OCI-LY7 (cell line): Measurements from ENCODE around the gene NPHS1. TPM values are rescaled to one million over a fixed set of nuclear protein-coding genes. Genes with fewer than 3 reads are reported as not detected.

ENCODE experiments used
- BruUV-seq: library from RNA; stranded (reverse); fragments of 400-500 nt; replicated peaks from 2 replicates; lab custom pipeline; 2021; lab: Mats Ljungman, UMichigan
- CTCF ChIA-PET: fragments of 300-600 bp; sonication (Branson Sonifier 250); formaldehyde crosslinking; loops from one replicate; lab custom pipeline; 2022; ENCODE audit warnings: antibody characterized with exemption; ENCODE audit not compliant: unreplicated experiment; lab: Charles Lee
- POLR2A ChIA-PET: fragments of 300-600 bp; sonication (Branson Sonifier 250); formaldehyde crosslinking; loops from one replicate; lab custom pipeline; 2022; ENCODE audit warnings: antibody characterized with exemption; lab: Charles Lee
- DNase-seq: peaks from one replicate; pipeline ENCODE4 v3.0.0-alpha.2; 2015; ENCODE audit warnings: low spot score
- H2AFZ ChIP-seq: fragments of 200-600 bp; sonication (generic), shearing (Covaris generic); 2 replicates; pipeline ENCODE4 v1.6.1; 2014; ENCODE audit warnings: mild to moderate bottlenecking, antibody characterized with exemption, low read length, moderate library complexity
- H3K27ac ChIP-seq: fragments of 200-600 bp; sonication (generic); 2 replicates; pipeline ENCODE4 v1.5.1; 2014; ENCODE audit warnings: mixed run types, low read depth, mild to moderate bottlenecking, moderate library complexity, low read length, inconsistent platforms; ENCODE audit not compliant: poor library complexity, severe bottlenecking
- H3K36me3 ChIP-seq: fragments of 200-600 bp; sonication (generic); 2 replicates; pipeline ENCODE4 v1.6.1; 2014; ENCODE audit warnings: mild to moderate bottlenecking, antibody characterized with exemption, low read length, moderate library complexity, mixed read lengths; ENCODE audit not compliant: insufficient read depth
- H3K4me1 ChIP-seq: fragments of 200-600 bp; sonication (generic); 2 replicates; pipeline ENCODE4 v1.5.1; 2014; ENCODE audit warnings: mild to moderate bottlenecking, low read length; ENCODE audit not compliant: insufficient read depth, poor library complexity, severe bottlenecking
- H3K4me2 ChIP-seq: fragments of 200-600 bp; sonication (generic); 2 replicates; pipeline ENCODE4 v1.6.1; 2014; ENCODE audit warnings: mild to moderate bottlenecking, low read length
- H3K4me3 ChIP-seq: fragments of 200-600 bp; sonication (generic); 2 replicates; pipeline ENCODE4 v1.5.1; 2014; ENCODE audit warnings: mild to moderate bottlenecking, low read depth, low read length; ENCODE audit not compliant: poor library complexity, severe bottlenecking
- H3K79me2 ChIP-seq: fragments of 200-600 bp; sonication (generic); 2 replicates; pipeline ENCODE4 v1.6.1; 2016; ENCODE audit warnings: low read depth, mild to moderate bottlenecking, low read length, moderate library complexity, mixed read lengths; ENCODE audit not compliant: insufficient read depth
- H3K9me2 ChIP-seq: fragments of 200-600 bp; sonication (generic); 2 replicates; pipeline ENCODE4 v1.6.1; 2016; ENCODE audit warnings: mild to moderate bottlenecking, low read length, mixed read lengths; ENCODE audit not compliant: insufficient read depth
- H3K9me3 ChIP-seq: fragments of 200-600 bp; sonication (generic); 2 replicates; pipeline ENCODE4 v1.6.1; 2014; ENCODE audit warnings: mild to moderate bottlenecking, mixed run types, low read length, mixed read lengths
- H4K20me1 ChIP-seq: fragments of 200-600 bp; sonication (generic); 2 replicates; pipeline ENCODE4 v1.6.1; 2014; ENCODE audit warnings: mild to moderate bottlenecking, antibody characterized with exemption, low read length, moderate library complexity, mixed read lengths; ENCODE audit not compliant: insufficient read depth
- EZH2phosphoT487 ChIP-seq: fragments of 200-600 bp; sonication (generic); IDR thresholded peaks from 2 replicates; pipeline ENCODE4 v1.6.1; 2018; ENCODE audit warnings: low read depth, borderline replicate concordance, mild to moderate bottlenecking, mixed run types, antibody characterized with exemption, low read length, moderate library complexity, mixed read lengths
- intact Hi-C: fragments of 100-400 bp; cut with micrococcal nuclease; formaldehyde crosslinking; loops from one replicate; pipeline ENCODE4 v1.10.0; 2022; ENCODE audit not compliant: unreplicated experiment
- total RNA-seq, 2 experiments: library from RNA; depleted of rRNA in 1 of 2; stranded (reverse); fragments of >200 nt in 1 of 2; shearing (Covaris generic) in 1 of 2; gene quantifications; 2 replicates each; pipeline ENCODE4 v1.2.3, GENCODE V29; 2014 to 2022
- TF ChIP-seq, protein P1 (sequence below): fragments of 200-600 bp; sonication (generic); conservative IDR thresholded peaks from 2 replicates; pipeline ENCODE4 v1.5.1; 2014; ENCODE audit warnings: mild to moderate bottlenecking, antibody characterized with exemption, low read length, moderate library complexity, mixed read lengths

NPHS1 gene
- total RNA-seq, 2 experiments from 2014 or later, result not detected

- intact Hi-C loops, result loop anchor here (1.0 kb wide), 1 partner anchor 98 kb away; no protein-coding TSS in a partner anchor
- Histone ChIP-seq H3K9me3 (no peaks in the 10 kb centered on the region), H2AFZ (no peak overlapping the region), H3K27ac (no peak overlapping the region), H3K36me3 (no peaks in the 10 kb centered on the region), H3K9me2 (no peaks in the 10 kb centered on the region), H3K4me2 (no peak overlapping the region), H3K4me3 (no peak overlapping the region), H4K20me1 (no peaks in the 10 kb centered on the region), H3K79me2 (no peaks in the 10 kb centered on the region), H3K4me1 (no peaks in the 10 kb centered on the region)
- DNase-seq, result peak; percentile 56
- CTCF ChIA-PET, result no interaction called here
- no peak for TF ChIP-seq EZH2phosphoT487
- TF ChIP-seq, protein P1, sequence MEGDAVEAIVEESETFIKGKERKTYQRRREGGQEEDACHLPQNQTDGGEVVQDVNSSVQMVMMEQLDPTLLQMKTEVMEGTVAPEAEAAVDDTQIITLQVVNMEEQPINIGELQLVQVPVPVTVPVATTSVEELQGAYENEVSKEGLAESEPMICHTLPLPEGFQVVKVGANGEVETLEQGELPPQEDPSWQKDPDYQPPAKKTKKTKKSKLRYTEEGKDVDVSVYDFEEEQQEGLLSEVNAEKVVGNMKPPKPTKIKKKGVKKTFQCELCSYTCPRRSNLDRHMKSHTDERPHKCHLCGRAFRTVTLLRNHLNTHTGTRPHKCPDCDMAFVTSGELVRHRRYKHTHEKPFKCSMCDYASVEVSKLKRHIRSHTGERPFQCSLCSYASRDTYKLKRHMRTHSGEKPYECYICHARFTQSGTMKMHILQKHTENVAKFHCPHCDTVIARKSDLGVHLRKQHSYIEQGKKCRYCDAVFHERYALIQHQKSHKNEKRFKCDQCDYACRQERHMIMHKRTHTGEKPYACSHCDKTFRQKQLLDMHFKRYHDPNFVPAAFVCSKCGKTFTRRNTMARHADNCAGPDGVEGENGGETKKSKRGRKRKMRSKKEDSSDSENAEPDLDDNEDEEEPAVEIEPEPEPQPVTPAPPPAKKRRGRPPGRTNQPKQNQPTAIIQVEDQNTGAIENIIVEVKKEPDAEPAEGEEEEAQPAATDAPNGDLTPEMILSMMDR, result peak; percentile 66; the same call in 1 of the 2 replicates
- POLR2A ChIA-PET, result no interaction called here
- BruUV-seq, result no TSS peak
Observed at GRCh38 chr19:35790981-35791813, 61.1 kb downstream of the NPHS1 start.

DNA sequence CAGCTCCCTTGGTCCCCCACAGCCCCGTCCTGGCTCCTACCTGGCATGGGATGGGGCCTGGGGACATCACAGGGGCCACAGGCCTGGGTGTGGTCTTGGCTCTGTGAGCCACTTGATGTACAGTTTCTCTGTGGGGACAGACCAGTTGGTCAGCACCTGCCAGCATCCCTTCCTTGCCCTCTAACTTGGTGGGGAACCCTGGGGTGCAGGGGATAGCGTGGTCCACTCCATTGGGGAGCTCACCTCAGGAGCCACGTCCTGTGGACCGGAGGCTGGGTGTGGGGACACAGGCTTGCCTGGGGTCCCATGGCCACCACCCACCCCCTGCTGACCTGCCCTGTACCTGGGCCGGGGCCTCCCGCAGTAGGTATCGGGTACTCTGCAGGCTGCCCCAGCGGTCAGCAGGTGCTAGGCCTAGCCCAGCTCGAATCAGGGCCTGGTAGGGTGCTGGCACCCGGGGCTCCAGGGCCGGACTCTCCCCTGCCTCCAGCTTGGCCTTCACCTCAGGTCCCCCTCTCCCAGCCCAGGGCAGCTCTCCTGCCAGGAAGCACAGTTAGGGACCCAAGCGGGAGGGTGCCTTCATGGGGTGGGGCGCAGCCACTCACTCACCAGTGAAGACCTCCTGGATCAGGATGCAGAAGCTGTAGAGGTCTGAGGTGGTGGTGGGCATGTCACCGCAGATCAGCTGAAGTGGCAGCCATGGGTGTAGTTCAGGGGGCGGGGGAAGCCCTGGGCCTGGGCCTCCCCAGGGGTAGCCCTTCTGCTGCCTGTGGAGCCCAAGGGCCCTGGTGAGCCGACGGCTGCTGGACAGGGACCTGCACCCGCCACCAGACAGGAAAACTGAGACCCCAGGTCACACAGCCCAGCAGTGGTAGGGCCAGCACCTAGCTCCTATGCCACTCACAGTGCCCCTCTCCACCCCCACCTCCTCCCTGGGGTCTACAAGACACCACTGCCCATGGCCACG is 62.0 kb downstream of the NPHS1 start:
- no peak overlapping the region for H3K4me2 ChIP-seq
- POLR2A ChIA-PET, result interaction anchor here (0.6 to 1.0 kb wide), 2 partner anchors 46 to 83 kb away, joined by 3 to 4 read pairs; no protein-coding TSS in a partner anchor
- BruUV-seq, result no TSS peak

More for the DNA sequence above, 62.0 kb downstream of the NPHS1 start:
- no peaks in the 10 kb centered on the region for H3K9me3 ChIP-seq
- H3K79me2 ChIP-seq, result no peaks in the 10 kb centered on the region
- no peak for TF ChIP-seq EZH2phosphoT487
- TF ChIP-seq, protein P1, result no peak
- no peaks in the 10 kb centered on the region for H3K36me3 ChIP-seq
- H3K4me3 ChIP-seq, result no peak overlapping the region
- no peak overlapping the region for H2AFZ ChIP-seq
- no peak overlapping the region for H3K27ac ChIP-seq
- no peaks in the 10 kb centered on the region for H3K9me2 ChIP-seq
- H3K4me1 ChIP-seq, result no peaks in the 10 kb centered on the region
- H4K20me1 ChIP-seq, result no peaks in the 10 kb centered on the region
- intact Hi-C loops, result no loop called here
- CTCF ChIA-PET, result no interaction called here
- DNase-seq, result no peak
